Measurements from ENCODE around the gene MYRFL. TPM values are rescaled to one million over a fixed set of nuclear protein-coding genes. Genes with fewer than 3 reads are reported as not detected.

The MYRFL gene
- total RNA-seq, 1 donor from 2014 or later = 0.14 TPM

DNA sequence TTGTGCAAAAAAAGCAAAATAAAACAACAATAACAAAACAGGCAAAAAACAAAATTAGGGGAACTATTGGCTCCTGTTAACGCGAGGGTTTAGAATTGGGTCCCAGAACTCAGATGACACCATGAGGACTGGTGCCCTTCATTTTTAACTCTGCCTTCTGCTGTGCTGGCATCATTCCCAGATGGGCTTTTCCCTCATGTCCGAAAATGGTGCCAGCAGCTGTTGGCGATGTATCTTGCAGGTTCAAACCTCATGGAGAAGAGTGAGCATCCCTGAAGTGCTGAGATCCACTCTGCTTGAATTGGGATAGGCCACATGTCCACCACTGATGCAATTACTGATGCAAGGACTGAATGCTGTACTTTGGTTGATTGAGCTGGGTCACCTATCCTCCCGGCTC is 61.1 kb downstream of the MYRFL start:
- no peaks in the 10 kb centered on the region for H3K4me1 ChIP-seq
- intact Hi-C loops (cut with micrococcal nuclease) = no loop called here
- no peaks in the 10 kb centered on the region for H3K36me3 ChIP-seq
- no peak overlapping the region for H3K4me3 ChIP-seq
- no peak for DNase-seq
- H3K27me3 ChIP-seq (ENCODE audit: low read depth) = no peaks in the 10 kb centered on the region
- no peak for TF ChIP-seq CTCF (IDR thresholded peaks at IDR 0.05; ENCODE audit: borderline replicate concordance)
- H3K27ac ChIP-seq (replicated peaks) = no peak overlapping the region
- no peaks in the 10 kb centered on the region for H3K9me3 ChIP-seq (replicated peaks)

GRCh38 chr12:69886715-69887114 is 61.7 kb downstream of the MYRFL start:
- TF ChIP-seq CTCF (IDR thresholded peaks at IDR 0.05; ENCODE audit: borderline replicate concordance) = no peak
- Histone ChIP-seq H3K9me3 (replicated peaks) (no peaks in the 10 kb centered on the region), H3K4me3 (no peak overlapping the region), H3K36me3 (no peaks in the 10 kb centered on the region), H3K27ac (replicated peaks) (no peak overlapping the region), H3K4me1 (no peaks in the 10 kb centered on the region), H3K27me3 (ENCODE audit: low read depth) (no peaks in the 10 kb centered on the region)
- DNase-seq = no peak
- intact Hi-C loops (cut with micrococcal nuclease) = no loop called here

GRCh38 chr12:69888901-69889300 is 63.9 kb downstream of the MYRFL start:
- Histone ChIP-seq H3K9me3 (replicated peaks) (no peaks in the 10 kb centered on the region), H3K4me1 (no peaks in the 10 kb centered on the region)
- intact Hi-C loops (cut with micrococcal nuclease) = no loop called here

GRCh38 chr12:69894800-69895383 is 69.9 kb downstream of the MYRFL start:
- Histone ChIP-seq H3K9me3 (replicated peaks) (no peaks in the 10 kb centered on the region), H3K36me3 (no peaks in the 10 kb centered on the region), H3K4me3 (no peak overlapping the region), H3K27ac (replicated peaks) (no peak overlapping the region), H3K27me3 (ENCODE audit: low read depth) (no peaks in the 10 kb centered on the region), H3K4me1 (no peaks in the 10 kb centered on the region)
- intact Hi-C loops (cut with micrococcal nuclease) = no loop called here
- DNase-seq = no peak
- no peak for TF ChIP-seq CTCF (IDR thresholded peaks at IDR 0.05; ENCODE audit: borderline replicate concordance)

More at GRCh38 chr12:69888901-69889300, 63.9 kb downstream of the MYRFL start:
- no peak for DNase-seq
- no peaks in the 10 kb centered on the region for H3K36me3 ChIP-seq
- H3K4me3 ChIP-seq = no peak overlapping the region
- H3K27ac ChIP-seq (replicated peaks) = no peak overlapping the region
- no peaks in the 10 kb centered on the region for H3K27me3 ChIP-seq (ENCODE audit: low read depth)
- no peak for TF ChIP-seq CTCF (IDR thresholded peaks at IDR 0.05; ENCODE audit: borderline replicate concordance)

DNA sequence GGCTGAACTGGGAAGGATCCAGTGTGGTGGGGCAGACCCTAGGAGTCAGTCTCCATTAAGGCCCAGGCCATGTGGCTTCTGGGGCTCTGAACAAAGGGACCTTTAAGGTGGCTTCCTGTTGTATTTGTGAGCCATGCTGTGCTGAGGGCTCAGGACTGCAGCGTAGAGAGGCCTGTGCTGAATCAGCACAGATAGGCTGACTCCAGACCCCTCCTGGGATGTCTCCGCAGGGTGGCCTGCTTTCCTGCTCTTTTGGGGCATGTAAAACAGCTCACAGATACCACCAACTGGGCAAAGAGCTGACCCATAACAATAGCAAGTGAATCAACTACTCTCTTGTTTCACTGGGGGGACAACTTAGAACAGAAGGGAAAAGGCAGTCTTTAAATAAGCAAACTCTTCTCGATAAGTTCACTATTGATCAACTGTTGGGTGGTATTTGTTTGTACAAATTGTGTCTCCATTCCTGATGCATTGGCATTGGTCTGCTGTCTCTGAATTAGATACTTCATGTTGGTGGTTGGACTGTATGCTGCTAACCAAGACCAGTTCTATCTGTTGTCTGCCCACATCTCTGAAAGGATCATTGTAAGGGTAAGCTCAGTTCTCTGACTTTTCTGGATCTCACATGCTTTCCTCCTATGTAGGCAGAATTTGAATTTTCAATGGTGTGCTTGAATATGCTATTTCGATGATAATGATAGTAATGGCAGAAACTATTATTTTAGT is 71.8 kb downstream of the MYRFL start:
- Histone ChIP-seq H3K9me3 (replicated peaks) (no peaks in the 10 kb centered on the region), H3K27ac (replicated peaks) (no peak overlapping the region), H3K36me3 (no peaks in the 10 kb centered on the region), H3K4me1 (peaks cover 10% of the 10 kb centered on the region), H3K4me3 (no peak overlapping the region), H3K27me3 (ENCODE audit: low read depth) (no peaks in the 10 kb centered on the region)
- no peak for TF ChIP-seq CTCF (IDR thresholded peaks at IDR 0.05; ENCODE audit: borderline replicate concordance)
- DNase-seq = no peak
- intact Hi-C loops (cut with micrococcal nuclease) = no loop called here

Data from left ventricle myocardium inferior (tissue), 1 donor.